Pancreas (tissue), 10 donors: ENCODE results near the gene POLN. TPM values are rescaled to one million over a fixed set of nuclear protein-coding genes. Genes with fewer than 3 reads are reported as not detected.
"Not testable (repeated sequence)": the region's sequence is repeated elsewhere in the genome, so short reads cannot be mapped to it uniquely, and the experiment has no call there.

Experiments used
- ATAC-seq, 4 donors: fragments of 200-7000 bp; cut with Tn5 transposase; one replicate each; pipeline versions ENCODE4 v1.8.0 to v1.9.1; 2020; ENCODE audit warnings: mild to moderate bottlenecking in 4 of 4, moderate library complexity in 4 of 4
- DNase-seq, 6 donors: peaks; one replicate each; pipeline ENCODE4 v3.0.0-alpha.2; 2020
- FAIRE-seq: peaks from 2 replicates; lab custom pipeline; 2012; peaks lifted over from hg19 to GRCh38; lab: Jason Lieb, UNC
- H3K27ac ChIP-seq, 4 donors: fragments of 200-600 bp; sonication (generic); 1 replicate in 3 of 4; 2 replicates in 1 of 4; pipeline versions ENCODE4 v1.5.0 to v1.8.0; 2020
- H3K27me3 ChIP-seq, 4 donors: fragments of 200-600 bp; one replicate each; pipeline ENCODE4 v1.8.0; 2021
- H3K36me3 ChIP-seq, 3 donors: fragments of 200-600 bp; sonication (generic) in 1 of 3; one replicate each; pipeline versions ENCODE4 v1.5.0 to v1.8.0; 2020 to 2021
- H3K4me1 ChIP-seq, 3 donors: fragments of 200-600 bp; one replicate each; pipeline ENCODE4 v1.8.0; 2021
- H3K4me3 ChIP-seq, 4 donors: fragments of 200-600 bp; sonication (generic) in 2 of 4; one replicate each; pipeline versions ENCODE4 v1.5.0 to v1.8.0; 2020 to 2021
- H3K9me3 ChIP-seq, 4 donors: fragments of 200-600 bp; one replicate each; pipeline ENCODE4 v1.8.0; 2021
- CTCF ChIP-seq, 4 donors: fragments of 200-600 bp; sonication (generic) in 3 of 4; IDR thresholded peaks; one replicate each; pipeline versions ENCODE4 v1.5.0 to v1.8.0; 2021; ENCODE audit warnings: antibody characterized with exemption in 4 of 4
- WGBS, 2 donors: extraction: QIAGEN DNeasy Blood & Tissue Kit; methylation state at CpG; one replicate each; pipeline ENCODE4 v1.1.7; 2013; 5-methylcytosine and 5-hydroxymethylcytosine counted together
- intact Hi-C, 3 donors: fragments of 100-400 bp; cut with DNase I; formaldehyde crosslinking; loops; one replicate each; pipeline versions ENCODE4 v1.11.1 to v1.14.2; 2022
- polyA plus RNA-seq, 2 donors: library from polyadenylated mRNA; stranded (reverse); fragments of 200-250 nt; gene quantifications; one replicate each; pipeline ENCODE4 v1.2.3, GENCODE V29; 2013
- total RNA-seq, 6 donors: library from RNA; stranded (reverse); fragmentation: NEBNext Ultra II Directional in 4 of 6; extraction: Animal tissue kit (Norgen Biotek cat#: 25700) in 4 of 6; gene quantifications; one replicate each; pipeline versions ENCODE4 v1.2.1 to v1.2.4, GENCODE V29; 2021 to 2023
- donor health status: healthy with polysubstance abuse.
- donor health status: DM: no; HTN: no; CAD: no; lungs with moderate emphysema.
- donor health status: DM: no; HTN: no; CAD: no.
- donor health status: control.
- donor health status: control.
- donor health status: Bipolar disorder and iron deficiency.
- donor health status: DM: yes; HTN: yes; CAD: no.
- donor health status: DM: no; HTN: no; CAD: no.
- donor health status: DM: no; HTN: no; CAD: no.
- donor health status: DM: yes; HTN: yes; CAD: no.

Gene POLN
- total and polyA plus RNA-seq, 8 donors, result 0.95 to 3.6 (median 1.9) TPM

GRCh38 chr4:2036866-2037265, 205.1 kb downstream of the POLN start:
- ATAC-seq (no peak), DNase-seq (no peak), FAIRE-seq (no peak)
- no peak for TF ChIP-seq CTCF (IDR thresholded peaks at IDR 0.05)
- intact Hi-C loops, result no loop called here
- peaks cover 0 to 5% (median 0%) of the 10 kb centered on the region in 3 donors for H3K4me1 ChIP-seq
- 71 to 81% methylated on average over 7 of the region's 7 CpGs for WGBS, 2 donors
- H3K36me3 ChIP-seq, result no peaks in the 10 kb centered on the region
- H3K9me3 ChIP-seq, result no peaks in the 10 kb centered on the region
- no peak overlapping the region for H3K4me3 ChIP-seq
- no peaks in the 10 kb centered on the region for H3K27me3 ChIP-seq
- no peak overlapping the region for H3K27ac ChIP-seq

- Histone ChIP-seq H3K36me3 (no peaks in the 10 kb centered on the region), H3K4me3 (no peak overlapping the region), H3K4me1 (peaks cover 0 to 3% (median 0%) of the 10 kb centered on the region in 3 donors), H3K9me3 (no peaks in the 10 kb centered on the region), H3K27ac (no peak overlapping the region), H3K27me3 (no peaks in the 10 kb centered on the region)
- no peak for ATAC-seq
- no peak for TF ChIP-seq CTCF (IDR thresholded peaks at IDR 0.05)
- WGBS, 2 donors, result 84 to 86% methylated on average over 10 of the region's 10 CpGs
- intact Hi-C loops, result no loop called here
- no peak for FAIRE-seq
- no peak for DNase-seq
These were observed 205.6 kb downstream of the POLN start for GRCh38 chr4:2036327-2036726.

GRCh38 chr4:2031161-2031560, 210.8 kb downstream of the POLN start:
- intact Hi-C loops, H3K4me3 ChIP-seq, H3K4me1 ChIP-seq, H3K27me3 ChIP-seq, DNase-seq, H3K36me3 ChIP-seq, FAIRE-seq, H3K27ac ChIP-seq, ATAC-seq, H3K9me3 ChIP-seq: not testable (repeated sequence)

GRCh38 chr4:2027120-2027519, 214.8 kb downstream of the POLN start:
- DNase-seq, FAIRE-seq, H3K9me3 ChIP-seq, ATAC-seq, intact Hi-C loops, H3K4me1 ChIP-seq, H3K27ac ChIP-seq, H3K27me3 ChIP-seq, H3K4me3 ChIP-seq, H3K36me3 ChIP-seq: not testable (repeated sequence)
- 80 to 89% methylated on average over 4 of the region's 4 CpGs for WGBS, 2 donors

- TF ChIP-seq CTCF (IDR thresholded peaks at IDR 0.05), result no peak
- Histone ChIP-seq H3K27me3 (no peaks in the 10 kb centered on the region), H3K4me1 (no peaks in the 10 kb centered on the region), H3K27ac (no peak overlapping the region), H3K4me3 (no peak overlapping the region), H3K9me3 (no peaks in the 10 kb centered on the region), H3K36me3 (no peaks in the 10 kb centered on the region)
- ATAC-seq (no peak), DNase-seq (no peak), FAIRE-seq (no peak)
- intact Hi-C loops, result no loop called here
These were observed 216.1 kb downstream of the POLN start for GRCh38 chr4:2025817-2026216.

- no peaks in the 10 kb centered on the region for H3K36me3 ChIP-seq
- intact Hi-C loops, result no loop called here
These were observed 217.2 kb downstream of the POLN start for GRCh38 chr4:2024683-2025082.

More at GRCh38 chr4:2024683-2025082, 217.2 kb downstream of the POLN start:
- H3K27me3 ChIP-seq, result no peaks in the 10 kb centered on the region
- H3K9me3 ChIP-seq, result no peaks in the 10 kb centered on the region
- ATAC-seq, result no peak
- no peaks in the 10 kb centered on the region for H3K4me1 ChIP-seq
- DNase-seq, result no peak
- no peak overlapping the region for H3K4me3 ChIP-seq
- FAIRE-seq, result no peak
- H3K27ac ChIP-seq, result no peak overlapping the region
- no peak for TF ChIP-seq CTCF (IDR thresholded peaks at IDR 0.05)

Other genes with a start within 250 kb of the POLN start
- 10 to 100 TPM; 13.6 to 21.6 (median 16.7) TPM for gene NELFA, start 233.1 kb downstream of the POLN start, total RNA-seq
- gene NELFA, start 233.1 kb downstream of the POLN start, polyA plus RNA-seq, result 10 to 100 TPM; 28.4 to 30.9 TPM
- gene NAT8L, start 182.8 kb downstream of the POLN start, total RNA-seq, result 1 to 10 TPM; 3.0 to 6.1 (median 3.8) TPM
- 1 to 10 TPM; 6.3 to 7.2 TPM for gene NAT8L, start 182.8 kb downstream of the POLN start, polyA plus RNA-seq
- gene HAUS3, start within 50 bp of the POLN start, total RNA-seq, result 1 to 10 TPM; 4.1 to 7.9 (median 5.7) TPM
- gene HAUS3, start within 50 bp of the POLN start, polyA plus RNA-seq, result 1 to 10 TPM; 8.5 to 9.6 TPM
- gene MXD4, start 20.0 kb upstream of the POLN start, total RNA-seq, result 10 to 100 TPM; 14.8 to 35.8 (median 24.7) TPM
- 10 to 100 TPM; 29.6 to 51.4 TPM for gene MXD4, start 20.0 kb upstream of the POLN start, polyA plus RNA-seq
- gene ZFYVE28, start 176.5 kb upstream of the POLN start, total RNA-seq, result 1 to 10 TPM; 3.8 to 7.5 (median 5.1) TPM
- gene ZFYVE28, start 176.5 kb upstream of the POLN start, polyA plus RNA-seq, result 10 to 100 TPM; 12.1 to 13.4 TPM
- gene CFAP99, start 176.8 kb upstream of the POLN start, total RNA-seq, result 1 to 10 TPM in 1 of 6 donors, under 1 TPM in 5; 0.28 to 1.1 (median 0.58) TPM
- 1 to 10 TPM in 1 of 2 donors, under 1 TPM in 1; 0.87 to 1.6 TPM for gene CFAP99, start 176.8 kb upstream of the POLN start, polyA plus RNA-seq
- 10 to 100 TPM; 17.8 to 30.3 (median 25.9) TPM for gene RNF4, start 227.0 kb upstream of the POLN start, total RNA-seq
- 10 to 100 TPM; 11.7 to 16.5 TPM for gene RNF4, start 227.0 kb upstream of the POLN start, polyA plus RNA-seq